Mucosa of descending colon (tissue), 3 donors: Measurements from ENCODE around the gene KIF5C. TPM values are rescaled to one million over a fixed set of nuclear protein-coding genes. Genes with fewer than 3 reads are reported as not detected.

Source experiments
- ATAC-seq: fragments of 200-7000 bp; cut with Tn5 transposase; one replicate; pipeline ENCODE4 v1.9.1; 2020; ENCODE audit warnings: mild to moderate bottlenecking, moderate library complexity
- DNase-seq, 3 donors: peaks; one replicate each; pipeline ENCODE4 v3.0.0-alpha.2; 2020
- H3K36me3 ChIP-seq: fragments of 200-600 bp; one replicate; pipeline ENCODE4 v1.8.0; 2021; ENCODE audit warnings: low read depth, mild to moderate bottlenecking
- H3K4me1 ChIP-seq: fragments of 200-600 bp; one replicate; pipeline ENCODE4 v1.8.0; 2021; ENCODE audit warnings: low read depth, mild to moderate bottlenecking
- H3K4me3 ChIP-seq: fragments of 200-600 bp; one replicate; pipeline ENCODE4 v1.8.0; 2021; ENCODE audit warnings: mild to moderate bottlenecking
- H3K9me3 ChIP-seq: fragments of 200-600 bp; one replicate; pipeline ENCODE4 v1.8.0; 2021; ENCODE audit warnings: mild to moderate bottlenecking
- CTCF ChIP-seq: fragments of 200-600 bp; IDR thresholded peaks from one replicate; pipeline ENCODE4 v1.8.0; 2022; ENCODE audit warnings: antibody characterized with exemption, mild to moderate bottlenecking
- intact Hi-C, 2 donors: fragments of 100-400 bp; cut with DNase I in 1 of 2; cut with micrococcal nuclease in 1 of 2; formaldehyde crosslinking; loops; one replicate each; pipeline versions ENCODE4 v1.11.0 to v1.11.1; 2022; cut with DNase I, micrococcal nuclease
- total RNA-seq, 3 donors: library from RNA; stranded (reverse); fragmentation: NEBNext Ultra II Directional in 2 of 3; extraction: Animal tissue kit (Norgen Biotek cat#: 25700) in 2 of 3; gene quantifications; one replicate each; pipeline versions ENCODE4 v1.2.1 to v1.2.4, GENCODE V29; 2021 to 2023
- donor health status: DM: no; HTN: no; CAD: no; lungs with moderate emphysema.
- donor health status: DM: no; HTN: no; CAD: no.
- donor health status: DM: no; HTN: yes; CAD: no.

Gene KIF5C
- total RNA-seq, 3 donors from 2014 or later, result 1.5 to 11.0 (median 2.5) TPM

GRCh38 chr2:149042881-149043280 lies 167.9 kb downstream of the KIF5C start:
- intact Hi-C loops, result no loop called here
- TF ChIP-seq CTCF, result no peak
- Histone ChIP-seq H3K36me3 (no peaks in the 10 kb centered on the region), H3K9me3 (no peaks in the 10 kb centered on the region), H3K4me3 (no peak overlapping the region), H3K4me1 (peaks cover 4% of the 10 kb centered on the region)
- ATAC-seq, result no peak
- no peak for DNase-seq

GRCh38 chr2:149044500-149044899 lies 169.5 kb downstream of the KIF5C start:
- no peak for ATAC-seq

GRCh38 chr2:149047118-149047517 lies 172.1 kb downstream of the KIF5C start:
- Histone ChIP-seq H3K36me3 (no peaks in the 10 kb centered on the region), H3K4me1 (no peaks in the 10 kb centered on the region), H3K4me3 (no peak overlapping the region), H3K9me3 (no peaks in the 10 kb centered on the region)
- no peak for TF ChIP-seq CTCF
- ATAC-seq, result no peak
- no peak for DNase-seq
- intact Hi-C loops, result no loop called here

More at GRCh38 chr2:149044500-149044899, 169.5 kb downstream of the KIF5C start:
- intact Hi-C loops, result no loop called here
- Histone ChIP-seq H3K9me3 (no peaks in the 10 kb centered on the region), H3K4me1 (no peaks in the 10 kb centered on the region), H3K36me3 (no peaks in the 10 kb centered on the region), H3K4me3 (no peak overlapping the region)
- TF ChIP-seq CTCF, result no peak
- no peak for DNase-seq

GRCh38 chr2:149049142-149049541 lies 174.1 kb downstream of the KIF5C start:
- ATAC-seq (no peak), DNase-seq (no peak)
- Histone ChIP-seq H3K4me3 (no peak overlapping the region), H3K9me3 (no peaks in the 10 kb centered on the region), H3K4me1 (no peaks in the 10 kb centered on the region), H3K36me3 (no peaks in the 10 kb centered on the region)
- no peak for TF ChIP-seq CTCF
- intact Hi-C loops, result no loop called here

GRCh38 chr2:149050188-149050587 lies 175.2 kb downstream of the KIF5C start:
- Histone ChIP-seq H3K4me1 (no peaks in the 10 kb centered on the region), H3K36me3 (no peaks in the 10 kb centered on the region), H3K4me3 (no peak overlapping the region), H3K9me3 (no peaks in the 10 kb centered on the region)
- ATAC-seq (no peak), DNase-seq (no peak)
- TF ChIP-seq CTCF, result no peak
- intact Hi-C loops, result no loop called here

- intact Hi-C loops, result no loop called here
- Histone ChIP-seq H3K4me3 (no peak overlapping the region), H3K9me3 (no peaks in the 10 kb centered on the region), H3K4me1 (no peaks in the 10 kb centered on the region), H3K36me3 (no peaks in the 10 kb centered on the region)
- ATAC-seq (no peak), DNase-seq (no peak)
- no peak for TF ChIP-seq CTCF
Measured at GRCh38 chr2:149055751-149056150, 180.7 kb downstream of the KIF5C start.
